Keratinocyte (primary cell): ENCODE measurements around the gene SH2B2. TPM values are rescaled to one million over a fixed set of nuclear protein-coding genes. Genes with fewer than 3 reads are reported as not detected.

Experiments used
- DNase-seq: peaks from one replicate; pipeline ENCODE4 v3.0.0-alpha.2; 2011; ENCODE audit warnings: low read depth, missing footprints, low spot score
- FAIRE-seq: peaks from 2 replicates; lab custom pipeline; 2011; peaks lifted over from hg19 to GRCh38; lab: Jason Lieb, UNC
- H2AFZ ChIP-seq: 2 replicates; pipeline ENCODE4 v1.6.0; 2012; ENCODE audit warnings: low read length, control low read depth, inconsistent platforms; ENCODE audit not compliant: control insufficient read depth
- H3K27ac ChIP-seq: 2 replicates; pipeline ENCODE4 v1.5.1; 2011; ENCODE audit warnings: low read length; ENCODE audit not compliant: control insufficient read depth, insufficient read depth
- H3K27me3 ChIP-seq: 3 replicates; pipeline ENCODE4 v1.6.0; 2011; ENCODE audit warnings: low read length; ENCODE audit not compliant: control insufficient read depth, insufficient read depth; ENCODE audit errors: extremely low read depth
- H3K36me3 ChIP-seq, 2 experiments: 2 replicates in 1 of 2; 3 replicates in 1 of 2; pipeline ENCODE4 v1.5.1; 2011; ENCODE audit warnings: low read length in 2 of 2, mild to moderate bottlenecking in 1 of 2; ENCODE audit not compliant: control insufficient read depth in 2 of 2, insufficient read depth in 2 of 2; ENCODE audit errors: extremely low read depth in 1 of 2
- H3K4me1 ChIP-seq: 3 replicates; pipeline ENCODE4 v1.5.1; 2011; ENCODE audit warnings: low read length; ENCODE audit not compliant: control insufficient read depth, insufficient read depth; ENCODE audit errors: extremely low read depth
- H3K4me2 ChIP-seq: 3 replicates; pipeline ENCODE4 v1.6.0; 2011; ENCODE audit warnings: low read depth, low read length; ENCODE audit not compliant: control insufficient read depth, insufficient read depth; ENCODE audit errors: extremely low read depth
- H3K4me3 ChIP-seq, 3 experiments: fragments of 200-600 bp in 1 of 3; sonication (generic) in 1 of 3; 2 replicates in 2 of 3; 3 replicates in 1 of 3; pipeline ENCODE4 v1.5.1; 2011 to 2016; ENCODE audit warnings: low read length in 3 of 3, mild to moderate bottlenecking in 3 of 3, control low read depth in 2 of 3, inconsistent platforms in 1 of 3, low read depth in 1 of 3, mixed read lengths in 1 of 3, mixed run types in 1 of 3, moderate library complexity in 1 of 3; ENCODE audit not compliant: control insufficient read depth in 2 of 3, insufficient read depth in 2 of 3; ENCODE audit errors: extremely low read depth in 1 of 3
- H3K79me2 ChIP-seq: 2 replicates; pipeline ENCODE4 v1.6.0; 2012; ENCODE audit warnings: low read length; ENCODE audit not compliant: control insufficient read depth, insufficient read depth
- H3K9ac ChIP-seq: 3 replicates; pipeline ENCODE4 v1.6.0; 2011; ENCODE audit warnings: low read length; ENCODE audit not compliant: control insufficient read depth, insufficient read depth; ENCODE audit errors: extremely low read depth
- H3K9me1 ChIP-seq: 3 replicates; pipeline ENCODE4 v1.6.0; 2011; ENCODE audit warnings: low read length; ENCODE audit not compliant: control insufficient read depth, insufficient read depth; ENCODE audit errors: extremely low read depth
- H3K9me3 ChIP-seq: 2 replicates; pipeline ENCODE4 v1.5.1; 2012; ENCODE audit warnings: low read depth, low read length; ENCODE audit not compliant: control insufficient read depth
- H4K20me1 ChIP-seq: 3 replicates; pipeline ENCODE4 v1.6.0; 2011; ENCODE audit warnings: low read length; ENCODE audit not compliant: control insufficient read depth, insufficient read depth; ENCODE audit errors: extremely low read depth
- EZH2 ChIP-seq: IDR thresholded peaks from one replicate; pipeline ENCODE4 v1.6.1; 2012; ENCODE audit warnings: inconsistent platforms, mild to moderate bottlenecking, low read length, moderate library complexity
- dilution Hi-C: fragments of 300-500 bp; cut with MboI; formaldehyde crosslinking; loops from one replicate; pipeline ENCODE4 v1.7.0; 2020; ENCODE audit warnings: low sequenced_read_pairs; ENCODE audit not compliant: extremely low pct_ligation_motif_present
- polyA minus RNA-seq, 3 experiments: library from RNA; depleted of rRNA, polyadenylated mRNA; stranded (reverse); fragments of >200 nt; gene quantifications; 1 replicate in 1 of 3; 2 replicates in 1 of 3; 3 replicates in 1 of 3; pipeline ENCODE4 v1.2.3, GENCODE V29; 2011
- polyA plus RNA-seq, 5 experiments: library from polyadenylated mRNA; depleted of rRNA in 3 of 5; stranded (reverse) in 3 of 5; stranded (forward) in 1 of 5; unstranded in 1 of 5; fragments of >200 nt; gene quantifications; 1 replicate in 1 of 5; 2 replicates in 3 of 5; 3 replicates in 1 of 5; pipeline versions ENCODE4 v1.2.1 to v1.2.3, GENCODE V29; 2011 to 2012; ENCODE audit warnings: missing spikeins in 2 of 5, low read depth in 1 of 5, low replicate concordance in 1 of 5
- TF ChIP-seq, protein P1 (sequence below), 3 experiments: IDR thresholded peaks in 1 of 3; conservative IDR thresholded peaks in 1 of 3; optimal IDR thresholded peaks in 1 of 3; 2 replicates in 2 of 3; 3 replicates in 1 of 3; pipeline versions ENCODE3 to v1.5.1; 2011; ENCODE audit warnings: low read length in 3 of 3, mild to moderate bottlenecking in 3 of 3, moderate library complexity in 2 of 3, control low read depth in 1 of 3, inconsistent platforms in 1 of 3; ENCODE audit not compliant: insufficient read depth in 2 of 3; ENCODE audit errors: extremely low read depth in 1 of 3

The SH2B2 gene
- polyA plus RNA-seq (0.26 to 0.64 TPM (median 0.59 TPM) in 3 replicates), polyA minus RNA-seq (0.16 to 0.36 TPM (median 0.36 TPM) in 3 replicates)
- 0.75 TPM for polyA plus RNA-seq (2011; ENCODE audit: low read depth)
- polyA plus RNA-seq (2011; cell fraction: cytosol; rRNA removed) = 0.40 and 1.4 TPM in 2 replicates
- polyA plus RNA-seq (2011; cell fraction: nucleus; rRNA removed) = 0.82 and 2.1 TPM in 2 replicates
- polyA plus RNA-seq (2012; ENCODE audit: low replicate concordance) = 0.50 and 0.83 TPM in 2 replicates
- polyA minus RNA-seq (2011; cell fraction: cytosol; rRNA and poly(A)+ RNA removed) = 6.7 TPM
- polyA minus RNA-seq (2011; cell fraction: nucleus; rRNA and poly(A)+ RNA removed) = 0.47 and 0.63 TPM in 2 replicates

GRCh38 chr7:102286237-102287110 lies at the start of gene SH2B2:
TSS of gene SH2B2 (plus strand) at chr7:102286868. CDS start at chr7:102300551, 13,683 bp downstream.
- H2AFZ ChIP-seq = peak within 1 kb of the TSS; percentile 73
- H3K4me1 ChIP-seq = peaks cover 3% of the 10 kb centered on the region
- H3K79me2 ChIP-seq = no peaks in the 10 kb centered on the region
- peak within 1 kb of the TSS; percentile 54 to 66 (median 63) for H3K4me3 ChIP-seq
- H3K9me3 ChIP-seq = no peaks in the 10 kb centered on the region
- H3K9me1 ChIP-seq = no peaks in the 10 kb centered on the region
- dilution Hi-C loops = no loop called here
- FAIRE-seq = no peak
- H3K4me2 ChIP-seq = peak within 1 kb of the TSS; percentile 88
- H3K9ac ChIP-seq = peak within 1 kb of the TSS; percentile 62
- no peaks in the 10 kb centered on the region for H4K20me1 ChIP-seq
- H3K27ac ChIP-seq = no peak within 1 kb of the TSS
- no peak for DNase-seq
- H3K36me3 ChIP-seq = no peaks in the 10 kb centered on the region
- H3K27me3 ChIP-seq = peaks cover 14% of the 10 kb centered on the region
- TF ChIP-seq EZH2 = no peak
- TF ChIP-seq, protein P1, sequence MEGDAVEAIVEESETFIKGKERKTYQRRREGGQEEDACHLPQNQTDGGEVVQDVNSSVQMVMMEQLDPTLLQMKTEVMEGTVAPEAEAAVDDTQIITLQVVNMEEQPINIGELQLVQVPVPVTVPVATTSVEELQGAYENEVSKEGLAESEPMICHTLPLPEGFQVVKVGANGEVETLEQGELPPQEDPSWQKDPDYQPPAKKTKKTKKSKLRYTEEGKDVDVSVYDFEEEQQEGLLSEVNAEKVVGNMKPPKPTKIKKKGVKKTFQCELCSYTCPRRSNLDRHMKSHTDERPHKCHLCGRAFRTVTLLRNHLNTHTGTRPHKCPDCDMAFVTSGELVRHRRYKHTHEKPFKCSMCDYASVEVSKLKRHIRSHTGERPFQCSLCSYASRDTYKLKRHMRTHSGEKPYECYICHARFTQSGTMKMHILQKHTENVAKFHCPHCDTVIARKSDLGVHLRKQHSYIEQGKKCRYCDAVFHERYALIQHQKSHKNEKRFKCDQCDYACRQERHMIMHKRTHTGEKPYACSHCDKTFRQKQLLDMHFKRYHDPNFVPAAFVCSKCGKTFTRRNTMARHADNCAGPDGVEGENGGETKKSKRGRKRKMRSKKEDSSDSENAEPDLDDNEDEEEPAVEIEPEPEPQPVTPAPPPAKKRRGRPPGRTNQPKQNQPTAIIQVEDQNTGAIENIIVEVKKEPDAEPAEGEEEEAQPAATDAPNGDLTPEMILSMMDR (optimal IDR thresholded peaks at IDR 0.05 in 1 of 3, IDR thresholded peaks at IDR 0.05 in 1 of 3, conservative IDR thresholded peaks at IDR 0.05 in 1 of 3; ENCODE audit: extremely low read depth in 1 of 3, insufficient read depth in 2 of 3, low read length in 3 of 3) = no peak

GRCh38 chr7:102239206-102239820 lies 47.4 kb upstream of the SH2B2 start:
- TF ChIP-seq, protein P1 (optimal IDR thresholded peaks at IDR 0.05 in 1 of 3, IDR thresholded peaks at IDR 0.05 in 1 of 3, conservative IDR thresholded peaks at IDR 0.05 in 1 of 3; ENCODE audit: extremely low read depth in 1 of 3, insufficient read depth in 2 of 3, low read length in 3 of 3) = no peak
- no peak for TF ChIP-seq EZH2
- dilution Hi-C loops = no loop called here

More at GRCh38 chr7:102239206-102239820, 47.4 kb upstream of the SH2B2 start:
- H3K27me3 ChIP-seq = no peaks in the 10 kb centered on the region
- H3K4me2 ChIP-seq = no peak overlapping the region
- H3K9ac ChIP-seq = no peak overlapping the region
- no peaks in the 10 kb centered on the region for H3K79me2 ChIP-seq
- DNase-seq (no peak), FAIRE-seq (no peak)
- no peak overlapping the region for H3K4me3 ChIP-seq
- no peaks in the 10 kb centered on the region for H3K4me1 ChIP-seq
- no peaks in the 10 kb centered on the region for H3K9me1 ChIP-seq
- H3K36me3 ChIP-seq = peaks cover 3 to 9% of the 10 kb centered on the region in 2 experiments
- no peak overlapping the region for H2AFZ ChIP-seq
- no peaks in the 10 kb centered on the region for H3K9me3 ChIP-seq
- no peaks in the 10 kb centered on the region for H4K20me1 ChIP-seq
- no peak overlapping the region for H3K27ac ChIP-seq
